ENCODE results near the gene SSH2. TPM values are rescaled to one million over a fixed set of nuclear protein-coding genes. Genes with fewer than 3 reads are reported as not detected.

SSH2 gene
- total RNA-seq, 1 donor from 2014 or later, result 46.5 TPM

GRCh38 chr17:29796652-29797051 lies 133.4 kb downstream of the SSH2 start:
- Mint-ChIP-seq H3K36me3 (ENCODE audit: unreplicated experiment) (no peaks in the 10 kb centered on the region), H3K4me3 (ENCODE audit: unreplicated experiment) (no peak overlapping the region), H3K27me3 (ENCODE audit: unreplicated experiment) (no peaks in the 10 kb centered on the region), H3K27ac (ENCODE audit: unreplicated experiment) (no peak overlapping the region), H3K9me3 (ENCODE audit: unreplicated experiment) (no peaks in the 10 kb centered on the region), H3K4me1 (ENCODE audit: low read depth, unreplicated experiment) (no peaks in the 10 kb centered on the region)
- DNase-seq, result no peak
- TF ChIP-seq CTCF (IDR thresholded peaks at IDR 0.05; ENCODE audit: partially characterized antibody, unreplicated experiment), result no peak

GRCh38 chr17:29793501-29793900 lies 136.5 kb downstream of the SSH2 start:
- no peak for TF ChIP-seq CTCF (IDR thresholded peaks at IDR 0.05; ENCODE audit: partially characterized antibody, unreplicated experiment)
- Mint-ChIP-seq H3K36me3 (ENCODE audit: unreplicated experiment) (no peaks in the 10 kb centered on the region), H3K4me3 (ENCODE audit: unreplicated experiment) (no peak overlapping the region), H3K4me1 (ENCODE audit: low read depth, unreplicated experiment) (no peaks in the 10 kb centered on the region), H3K27me3 (ENCODE audit: unreplicated experiment) (no peaks in the 10 kb centered on the region), H3K27ac (ENCODE audit: unreplicated experiment) (no peak overlapping the region), H3K9me3 (ENCODE audit: unreplicated experiment) (no peaks in the 10 kb centered on the region)
- no peak for DNase-seq

- H3K36me3 Mint-ChIP-seq (ENCODE audit: unreplicated experiment), result no peaks in the 10 kb centered on the region
- H3K4me1 Mint-ChIP-seq (ENCODE audit: low read depth, unreplicated experiment), result no peaks in the 10 kb centered on the region
- TF ChIP-seq CTCF (IDR thresholded peaks at IDR 0.05; ENCODE audit: partially characterized antibody, unreplicated experiment), result no peak
- H3K9me3 Mint-ChIP-seq (ENCODE audit: unreplicated experiment), result no peaks in the 10 kb centered on the region
- no peak overlapping the region for H3K4me3 Mint-ChIP-seq (ENCODE audit: unreplicated experiment)
- no peak overlapping the region for H3K27ac Mint-ChIP-seq (ENCODE audit: unreplicated experiment)
- H3K27me3 Mint-ChIP-seq (ENCODE audit: unreplicated experiment), result no peaks in the 10 kb centered on the region
- no peak for DNase-seq
These were observed 138.5 kb downstream of the SSH2 start for GRCh38 chr17:29791336-29792080.

GRCh38 chr17:29789196-29790170 lies 140.5 kb downstream of the SSH2 start:
- Mint-ChIP-seq H3K4me3 (ENCODE audit: unreplicated experiment) (no peak overlapping the region), H3K4me1 (ENCODE audit: low read depth, unreplicated experiment) (no peaks in the 10 kb centered on the region), H3K9me3 (ENCODE audit: unreplicated experiment) (no peaks in the 10 kb centered on the region), H3K27ac (ENCODE audit: unreplicated experiment) (no peak overlapping the region), H3K27me3 (ENCODE audit: unreplicated experiment) (no peaks in the 10 kb centered on the region), H3K36me3 (ENCODE audit: unreplicated experiment) (no peaks in the 10 kb centered on the region)
- no peak for TF ChIP-seq CTCF (IDR thresholded peaks at IDR 0.05; ENCODE audit: partially characterized antibody, unreplicated experiment)
- DNase-seq, result no peak
